SJCRH30 (cell line): ENCODE measurements around the gene VEGFB. TPM values are rescaled to one million over a fixed set of nuclear protein-coding genes. Genes with fewer than 3 reads are reported as not detected.
A peak's percentile ranks its signal among the peaks of the same experiment; 100 is the strongest.

Source experiments
- DNase-seq, 2 experiments: peaks; one replicate each; pipeline ENCODE4 v3.0.0-alpha.2; 2015 to 2020
- H3K27ac ChIP-seq: fragments of 250-450 bp; sonication (Bioruptor Pico); 2 replicates; pipeline ENCODE4 v1.5.1; 2020; ENCODE audit warnings: mild to moderate bottlenecking, moderate library complexity
- H3K27me3 ChIP-seq: fragments of 250-450 bp; sonication (Bioruptor Pico); 2 replicates; pipeline ENCODE4 v1.5.1; 2020; ENCODE audit warnings: mild to moderate bottlenecking, moderate library complexity
- H3K36me3 ChIP-seq: fragments of 250-450 bp; sonication (Bioruptor Pico); 2 replicates; pipeline ENCODE4 v1.5.1; 2020; ENCODE audit warnings: mild to moderate bottlenecking, moderate library complexity
- H3K4me1 ChIP-seq: fragments of 250-450 bp; sonication (Bioruptor Pico); 2 replicates; pipeline ENCODE4 v1.5.1; 2020; ENCODE audit warnings: mild to moderate bottlenecking, moderate library complexity
- H3K4me3 ChIP-seq: fragments of 250-450 bp; sonication (Bioruptor Pico); 2 replicates; pipeline ENCODE4 v1.5.1; 2020; ENCODE audit warnings: mild to moderate bottlenecking, moderate library complexity
- H3K9me3 ChIP-seq: fragments of 250-450 bp; sonication (Bioruptor Pico); replicated peaks from 2 replicates; pipeline ENCODE4 v1.5.1; 2020; ENCODE audit warnings: mild to moderate bottlenecking, moderate library complexity
- total RNA-seq: library from RNA; depleted of rRNA; stranded (reverse); fragments of >200 nt; shearing (Covaris generic); gene quantifications from 2 replicates; pipeline ENCODE4 v1.2.3, GENCODE V29; 2014

Gene VEGFB
- total RNA-seq, 1 experiment from 2014 or later, result 26.4 TPM

GRCh38 chr11:64252003-64252872 is 17.9 kb downstream of the VEGFB start:
- Histone ChIP-seq H3K27ac (peak overlapping the region; percentile 36; the same call in 1 of the 2 replicates), H3K36me3 (peaks cover 11% of the 10 kb centered on the region; the same call in 1 of the 2 replicates), H3K4me3 (peak overlapping the region; percentile 88), H3K9me3 (no peaks in the 10 kb centered on the region), H3K27me3 (no peaks in the 10 kb centered on the region), H3K4me1 (peaks cover 27% of the 10 kb centered on the region)
- DNase-seq, result peak; percentile 52 to 53

- DNase-seq, result no peak
- no peaks in the 10 kb centered on the region for H3K27me3 ChIP-seq
- H3K27ac ChIP-seq, result no peak overlapping the region
- H3K36me3 ChIP-seq, result peaks cover 15% of the 10 kb centered on the region; the same call in 1 of the 2 replicates
- peaks cover 27% of the 10 kb centered on the region for H3K4me1 ChIP-seq
- H3K9me3 ChIP-seq, result no peaks in the 10 kb centered on the region
- no peak overlapping the region for H3K4me3 ChIP-seq
These were observed 18.7 kb downstream of the VEGFB start for GRCh38 chr11:64253043-64253442.

DNA sequence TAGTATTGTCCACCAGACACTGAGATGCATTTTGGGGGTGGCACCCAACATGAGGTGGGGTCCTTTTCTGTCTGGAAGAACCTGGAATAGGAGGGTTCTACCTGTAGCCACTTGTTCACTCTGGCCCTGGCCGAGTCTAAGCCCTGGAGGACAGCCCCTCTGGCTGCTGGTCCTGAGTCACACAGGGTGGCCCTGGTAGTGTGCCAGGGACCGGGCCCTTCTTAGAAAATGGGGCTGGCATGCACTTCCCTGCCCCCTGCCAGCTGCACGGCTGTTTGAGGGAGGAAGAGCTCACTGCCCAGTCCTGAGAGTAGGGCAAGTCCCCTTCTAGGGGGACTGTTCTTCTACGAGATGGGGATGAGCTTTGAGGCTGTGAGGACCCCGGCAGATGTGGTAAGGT is 19.1 kb downstream of the VEGFB start:
- no peak overlapping the region for H3K27ac ChIP-seq
- no peaks in the 10 kb centered on the region for H3K9me3 ChIP-seq
- H3K36me3 ChIP-seq, result peaks cover 19% of the 10 kb centered on the region; the same call in 1 of the 2 replicates
- no peak for DNase-seq
- H3K27me3 ChIP-seq, result no peaks in the 10 kb centered on the region
- no peak overlapping the region for H3K4me3 ChIP-seq
- peaks cover 24% of the 10 kb centered on the region for H3K4me1 ChIP-seq

- H3K4me1 ChIP-seq, result peaks cover 17% of the 10 kb centered on the region
- no peaks in the 10 kb centered on the region for H3K27me3 ChIP-seq
- H3K4me3 ChIP-seq, result no peak overlapping the region
- no peak for DNase-seq
- H3K27ac ChIP-seq, result no peak overlapping the region
- no peaks in the 10 kb centered on the region for H3K9me3 ChIP-seq
- peaks cover 22% of the 10 kb centered on the region for H3K36me3 ChIP-seq
These were observed 19.9 kb downstream of the VEGFB start for GRCh38 chr11:64254326-64254725.

- DNase-seq, result no peak
- Histone ChIP-seq H3K27me3 (no peaks in the 10 kb centered on the region), H3K36me3 (peaks cover 31% of the 10 kb centered on the region), H3K27ac (no peak overlapping the region), H3K4me3 (no peak overlapping the region), H3K9me3 (no peaks in the 10 kb centered on the region), H3K4me1 (peaks cover 6% of the 10 kb centered on the region)
These were observed 21.0 kb downstream of the VEGFB start for GRCh38 chr11:64255135-64256128.

GRCh38 chr11:64256300-64256699 is 21.9 kb downstream of the VEGFB start:
- H3K9me3 ChIP-seq, result no peaks in the 10 kb centered on the region
- H3K4me1 ChIP-seq, result 0 out of 2 replicates have a peak, but pooled peaks cover 3% of the 10 kb centered on the region
- no peak overlapping the region for H3K4me3 ChIP-seq
- H3K27me3 ChIP-seq, result no peaks in the 10 kb centered on the region
- H3K27ac ChIP-seq, result no peak overlapping the region
- no peak for DNase-seq
- H3K36me3 ChIP-seq, result peaks cover 33% of the 10 kb centered on the region

- Histone ChIP-seq H3K36me3 (peaks cover 34% of the 10 kb centered on the region), H3K9me3 (no peaks in the 10 kb centered on the region)
These were observed 24.0 kb downstream of the VEGFB start for GRCh38 chr11:64258356-64258755.

DNA sequence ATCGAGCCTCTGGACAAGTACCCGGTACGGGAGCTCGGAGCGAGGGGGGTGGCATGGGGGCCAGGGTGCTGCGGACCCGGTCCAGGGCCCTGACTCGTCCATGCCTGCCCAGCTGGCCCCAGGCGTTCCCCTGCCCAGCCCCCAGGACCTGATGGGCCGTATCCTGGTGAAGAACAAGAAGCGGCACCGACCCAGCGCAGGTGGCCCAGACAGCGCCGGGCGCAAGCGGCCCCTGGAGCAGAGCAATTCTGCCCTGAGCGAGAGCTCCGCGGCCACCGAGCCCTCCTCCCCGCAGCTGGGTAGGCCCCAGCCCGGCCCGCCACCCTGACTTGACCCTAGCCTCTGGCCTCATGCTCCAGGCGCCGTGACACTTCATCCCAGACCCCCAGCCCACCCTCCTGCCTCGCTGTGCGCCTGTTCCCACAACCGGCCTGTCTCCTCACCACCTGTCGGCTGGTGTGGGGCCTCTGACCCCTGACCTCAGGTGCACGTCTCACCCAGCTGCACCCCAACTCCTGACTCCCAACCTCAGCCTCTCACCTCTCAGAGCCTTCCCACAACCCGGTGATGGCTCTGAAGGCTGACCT is 24.7 kb downstream of the VEGFB start:
- Histone ChIP-seq H3K4me1 (no peaks in the 10 kb centered on the region), H3K36me3 (peaks cover 34% of the 10 kb centered on the region), H3K27me3 (no peaks in the 10 kb centered on the region), H3K4me3 (no peak overlapping the region), H3K9me3 (no peaks in the 10 kb centered on the region), H3K27ac (no peak overlapping the region)
- DNase-seq, result no peak

More at GRCh38 chr11:64258356-64258755, 24.0 kb downstream of the VEGFB start:
- H3K27me3 ChIP-seq, result no peaks in the 10 kb centered on the region
- no peak for DNase-seq
- no peak overlapping the region for H3K4me3 ChIP-seq
- H3K4me1 ChIP-seq, result 0 out of 2 replicates have a peak, but pooled peaks cover 3% of the 10 kb centered on the region
- H3K27ac ChIP-seq, result no peak overlapping the region

DNA sequence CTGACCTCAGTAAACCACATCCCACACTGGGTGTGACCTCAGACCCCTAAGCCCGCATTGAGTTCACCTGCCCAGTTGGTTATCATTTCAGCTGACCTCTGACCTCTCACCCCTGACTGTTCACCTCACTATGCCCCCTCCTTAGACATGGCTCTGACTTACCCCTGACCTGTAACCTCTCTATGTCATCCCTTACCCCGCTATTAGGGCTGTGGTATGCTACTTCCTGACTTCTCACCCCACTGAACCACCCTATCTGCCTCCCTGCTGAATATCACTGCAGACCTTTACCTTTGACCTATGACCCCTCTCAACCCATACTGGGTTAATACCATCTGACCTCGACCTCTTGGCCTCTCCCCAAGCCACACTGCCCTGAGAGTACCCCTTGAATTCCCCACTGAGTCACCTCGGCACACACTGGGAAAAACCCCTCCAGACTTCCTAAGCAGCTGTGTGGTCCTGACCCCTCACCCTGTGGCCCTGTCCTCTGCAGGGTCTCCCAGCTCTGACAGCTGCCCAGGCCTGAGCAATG is 25.2 kb downstream of the VEGFB start:
- Histone ChIP-seq H3K27me3 (no peaks in the 10 kb centered on the region), H3K4me3 (no peak overlapping the region), H3K27ac (no peak overlapping the region), H3K36me3 (peaks cover 35% of the 10 kb centered on the region), H3K9me3 (no peaks in the 10 kb centered on the region), H3K4me1 (no peaks in the 10 kb centered on the region)
- DNase-seq, result no peak

DNA sequence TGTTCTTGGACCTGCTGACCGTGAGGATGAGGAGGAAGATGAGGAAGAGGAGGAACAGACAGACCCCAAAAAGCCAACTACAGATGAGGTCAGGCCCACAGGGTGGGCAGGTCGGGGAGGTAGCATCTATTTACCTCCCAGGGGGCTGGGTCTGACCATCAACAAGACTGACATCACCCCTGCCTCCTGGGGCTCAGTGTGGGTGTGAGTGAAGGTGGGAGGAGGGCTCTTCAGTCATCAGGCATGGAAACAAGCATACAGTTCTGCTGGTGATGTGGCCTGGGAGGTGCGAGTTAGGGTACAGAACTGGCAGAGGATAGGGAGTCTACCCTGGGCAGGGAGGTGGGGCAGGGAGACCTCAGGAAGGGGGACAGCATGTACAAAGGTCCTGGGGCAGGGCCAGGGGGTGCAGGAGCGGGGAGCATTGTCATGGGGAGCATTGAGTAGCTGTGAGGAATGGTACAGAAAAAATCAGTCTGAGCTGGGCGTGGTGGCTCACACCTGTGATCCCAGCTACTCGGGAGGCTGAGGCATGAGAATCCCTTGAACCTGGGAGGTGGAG is 25.8 kb downstream of the VEGFB start:
- Histone ChIP-seq H3K27ac (no peak overlapping the region), H3K4me3 (no peak overlapping the region), H3K9me3 (no peaks in the 10 kb centered on the region), H3K36me3 (peaks cover 32% of the 10 kb centered on the region), H3K27me3 (no peaks in the 10 kb centered on the region), H3K4me1 (no peaks in the 10 kb centered on the region)
- no peak for DNase-seq

DNA sequence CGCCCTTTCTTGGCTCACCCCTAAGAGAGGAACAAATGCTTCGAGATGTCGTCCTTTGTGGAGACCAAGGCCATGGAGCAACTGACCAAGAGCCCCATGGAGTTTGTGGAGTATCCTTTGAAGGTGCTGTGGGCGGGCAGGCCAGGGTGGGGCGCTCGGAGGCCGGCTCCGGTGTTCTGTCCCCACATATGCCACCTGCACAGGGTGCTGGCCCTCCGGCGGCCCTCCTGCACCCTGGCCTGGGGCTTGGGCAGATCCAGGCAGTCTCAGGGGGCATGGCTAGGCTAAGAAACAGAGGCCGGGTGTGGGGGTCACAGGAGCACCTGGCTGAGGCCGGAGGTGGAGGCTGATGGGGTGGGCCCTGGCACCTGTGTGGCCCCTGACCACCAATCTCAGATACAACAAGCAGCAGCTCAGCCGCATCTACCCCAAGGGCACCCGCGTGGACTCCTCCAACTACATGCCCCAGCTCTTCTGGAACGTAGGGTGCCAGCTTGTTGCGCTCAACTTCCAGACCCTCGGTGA is 27.2 kb downstream of the VEGFB start:
- Histone ChIP-seq H3K27ac (no peak overlapping the region), H3K4me3 (no peak overlapping the region), H3K9me3 (no peaks in the 10 kb centered on the region), H3K27me3 (no peaks in the 10 kb centered on the region), H3K36me3 (peaks cover 38% of the 10 kb centered on the region), H3K4me1 (no peaks in the 10 kb centered on the region)
- DNase-seq, result no peak

GRCh38 chr11:64262271-64263002 is 28.1 kb downstream of the VEGFB start:
- peaks cover 36% of the 10 kb centered on the region for H3K36me3 ChIP-seq
- H3K4me3 ChIP-seq, result no peak overlapping the region
- no peak overlapping the region for H3K27ac ChIP-seq
- no peaks in the 10 kb centered on the region for H3K9me3 ChIP-seq
- no peak for DNase-seq
- H3K27me3 ChIP-seq, result no peaks in the 10 kb centered on the region
- H3K4me1 ChIP-seq, result no peaks in the 10 kb centered on the region
